CD4-positive, CD25-positive, alpha-beta regulatory T cell (primary cell): ENCODE measurements around the gene PODXL. TPM values are rescaled to one million over a fixed set of nuclear protein-coding genes. Genes with fewer than 3 reads are reported as not detected.
A peak's percentile ranks its signal among the peaks of the same experiment; 100 is the strongest.

Source experiments
- ATAC-seq, 2 donors: fragments of 150-1000 bp; cut with Tn5 transposase; one replicate each; pipeline ENCODE4 v1.10.0; 2021; ENCODE audit warnings: low read depth in 2 of 2, moderate number of reproducible peaks in 2 of 2, moderate library complexity in 1 of 2
- DNase-seq, 3 donors: peaks; one replicate each; pipeline versions ENCODE4 v3.0.0 to v3.0.0-alpha.2; 2012 to 2022; ENCODE audit warnings: mixed read lengths in 1 of 3
- H3K27ac ChIP-seq: one replicate; pipeline ENCODE4 v1.7.0; 2013; ENCODE audit warnings: mild to moderate bottlenecking, low read length; ENCODE audit not compliant: insufficient read depth, poor library complexity, severe bottlenecking
- H3K27me3 ChIP-seq: one replicate; pipeline ENCODE4 v1.7.0; 2013; ENCODE audit warnings: low read length; ENCODE audit not compliant: control insufficient read depth, insufficient read depth
- H3K36me3 ChIP-seq: one replicate; pipeline ENCODE4 v1.7.0; 2013; ENCODE audit warnings: mild to moderate bottlenecking, low read length, moderate library complexity; ENCODE audit not compliant: control insufficient read depth, insufficient read depth
- H3K4me1 ChIP-seq: 2 replicates; pipeline ENCODE4 v1.7.0; 2013; ENCODE audit warnings: mild to moderate bottlenecking, low read length; ENCODE audit not compliant: insufficient read depth, control insufficient read depth, poor library complexity, severe bottlenecking
- H3K4me3 ChIP-seq: one replicate; pipeline ENCODE4 v1.7.0; 2013; ENCODE audit warnings: low read depth, mild to moderate bottlenecking, low read length, moderate library complexity
- H3K9me3 ChIP-seq, 2 experiments: 1 replicate in 1 of 2; 2 replicates in 1 of 2; pipeline ENCODE4 v1.7.0; 2013; ENCODE audit warnings: low read length in 2 of 2, mild to moderate bottlenecking in 1 of 2, moderate library complexity in 1 of 2; ENCODE audit not compliant: control insufficient read depth in 2 of 2
- H3K27ac Mint-ChIP-seq, 3 donors: one replicate each; pipeline ENCODE4 v1.8.0; 2020 to 2022; ENCODE audit warnings: mild to moderate bottlenecking in 3 of 3, mixed read lengths in 3 of 3, moderate library complexity in 2 of 3
- H3K27me3 Mint-ChIP-seq: one replicate; pipeline ENCODE4 v1.8.0; 2022; ENCODE audit warnings: mild to moderate bottlenecking, mixed read lengths
- H3K36me3 Mint-ChIP-seq: one replicate; pipeline ENCODE4 v1.8.0; 2020; ENCODE audit warnings: mixed read lengths
- H3K4me1 Mint-ChIP-seq, 4 donors: one replicate each; pipeline ENCODE4 v1.8.0; 2020 to 2022; ENCODE audit warnings: mixed read lengths in 4 of 4, mild to moderate bottlenecking in 1 of 4
- H3K4me3 Mint-ChIP-seq, 4 donors: one replicate each; pipeline ENCODE4 v1.8.0; 2020 to 2022; ENCODE audit warnings: mild to moderate bottlenecking in 4 of 4, mixed read lengths in 4 of 4, moderate library complexity in 3 of 4
- H3K9me3 Mint-ChIP-seq, 7 donors: one replicate each; pipeline ENCODE4 v1.8.0; 2020 to 2022; ENCODE audit warnings: mixed read lengths in 7 of 7, mild to moderate bottlenecking in 3 of 7, moderate library complexity in 2 of 7
- polyA plus RNA-seq, 4 donors: library from polyadenylated mRNA; unstranded; fragments of 300-500 nt; fragmentation: Illumina TruSeq; gene quantifications; one replicate each; pipeline ENCODE4 v1.2.3, GENCODE V29; 2021
- total RNA-seq: library from RNA; stranded (reverse); gene quantifications from one replicate; pipeline ENCODE4 v1.2.3, GENCODE V29; 2022

The PODXL gene
- 0.89 TPM for total RNA-seq
- under 1 TPM; 0.17 to 0.54 (median 0.27) TPM for polyA plus RNA-seq

- peaks cover 26% of the 10 kb centered on the region for H3K4me1 ChIP-seq
- no peak within 1 kb of the TSS for H3K4me3 ChIP-seq
- peak; percentile 22 to 78 (median 44) for DNase-seq
- no peaks in the 10 kb centered on the region for H3K9me3 ChIP-seq
- H3K36me3 ChIP-seq: no peaks in the 10 kb centered on the region
- H3K4me3 Mint-ChIP-seq: peak within 1 kb of the TSS; percentile 75 to 91 (median 80)
- H3K27me3 Mint-ChIP-seq: peaks cover 49% of the 10 kb centered on the region
- peak; percentile 67 to 72 for ATAC-seq
- no peaks in the 10 kb centered on the region for H3K36me3 Mint-ChIP-seq
- H3K27me3 ChIP-seq: peaks cover 27% of the 10 kb centered on the region
- H3K27ac ChIP-seq: no peak within 1 kb of the TSS
- H3K27ac Mint-ChIP-seq: peak within 1 kb of the TSS in 1 of 3 donors; percentile 54
- H3K4me1 Mint-ChIP-seq: peaks cover 6 to 21% (median 8%) of the 10 kb centered on the region in 4 donors
- peaks cover 0 to 3% (median 0%) of the 10 kb centered on the region in 7 donors for H3K9me3 Mint-ChIP-seq
Measured at GRCh38 chr7:131556053-131556908, at the start of gene PODXL. Gene PODXL, minus strand, starts transcription at chr7:131556628. Its CDS starts 269 bp downstream, at chr7:131556359.

- Mint-ChIP-seq H3K4me1 (no peaks in the 10 kb centered on the region), H3K27me3 (peaks cover 26% of the 10 kb centered on the region), H3K27ac (no peak overlapping the region), H3K4me3 (no peak overlapping the region), H3K9me3 (no peaks in the 10 kb centered on the region), H3K36me3 (no peaks in the 10 kb centered on the region)
- ATAC-seq (no peak), DNase-seq (no peak)
- H3K9me3 ChIP-seq: no peaks in the 10 kb centered on the region
- H3K4me3 ChIP-seq: no peak overlapping the region
- H3K4me1 ChIP-seq: no peaks in the 10 kb centered on the region
- H3K27me3 ChIP-seq: no peaks in the 10 kb centered on the region
- no peaks in the 10 kb centered on the region for H3K36me3 ChIP-seq
- H3K27ac ChIP-seq: no peak overlapping the region
Measured at GRCh38 chr7:131605280-131605878, 49.0 kb upstream of the PODXL start.

DNA sequence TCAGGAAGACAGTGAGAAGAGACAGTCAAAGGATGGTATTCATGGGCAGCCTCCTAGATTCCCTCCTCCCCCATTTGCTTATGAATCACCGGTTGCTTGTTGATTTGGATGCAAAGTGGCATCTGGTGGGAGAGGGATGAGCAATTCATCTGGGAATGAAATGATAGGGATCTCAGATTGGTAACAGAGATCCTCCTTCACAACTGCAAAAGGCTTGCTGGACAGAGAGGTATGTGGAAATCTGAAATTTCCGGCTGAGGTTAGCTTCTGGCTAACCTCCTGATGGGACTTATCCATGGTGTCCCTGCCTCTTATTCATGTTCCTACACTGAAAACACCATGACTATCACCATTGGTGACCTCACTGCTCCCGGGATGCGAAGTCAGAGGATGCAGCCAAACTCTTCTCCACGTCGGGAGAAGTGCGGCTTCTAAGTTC lies 48.4 kb upstream of the PODXL start:
- no peak overlapping the region for H3K27ac ChIP-seq
- no peak for ATAC-seq
- H3K4me3 Mint-ChIP-seq: no peak overlapping the region
- H3K27me3 Mint-ChIP-seq: peaks cover 26% of the 10 kb centered on the region
- H3K9me3 ChIP-seq: no peaks in the 10 kb centered on the region
- no peaks in the 10 kb centered on the region for H3K4me1 ChIP-seq
- H3K36me3 Mint-ChIP-seq: no peaks in the 10 kb centered on the region
- no peak overlapping the region for H3K27ac Mint-ChIP-seq
- H3K4me3 ChIP-seq: no peak overlapping the region
- H3K27me3 ChIP-seq: no peaks in the 10 kb centered on the region
- H3K9me3 Mint-ChIP-seq: no peaks in the 10 kb centered on the region
- H3K4me1 Mint-ChIP-seq: no peaks in the 10 kb centered on the region
- no peaks in the 10 kb centered on the region for H3K36me3 ChIP-seq
- no peak for DNase-seq

- Histone ChIP-seq H3K4me1 (no peaks in the 10 kb centered on the region), H3K4me3 (no peak overlapping the region), H3K36me3 (no peaks in the 10 kb centered on the region), H3K9me3 (no peaks in the 10 kb centered on the region), H3K27ac (no peak overlapping the region), H3K27me3 (no peaks in the 10 kb centered on the region)
- Mint-ChIP-seq H3K9me3 (no peaks in the 10 kb centered on the region), H3K27me3 (peaks cover 26% of the 10 kb centered on the region), H3K4me3 (no peak overlapping the region), H3K36me3 (no peaks in the 10 kb centered on the region), H3K4me1 (no peaks in the 10 kb centered on the region), H3K27ac (no peak overlapping the region)
- DNase-seq: no peak
- no peak for ATAC-seq
Measured at GRCh38 chr7:131603932-131604331, 47.5 kb upstream of the PODXL start.

GRCh38 chr7:131602994-131603372 lies 46.6 kb upstream of the PODXL start:
- Mint-ChIP-seq H3K27ac (no peak overlapping the region), H3K9me3 (no peaks in the 10 kb centered on the region), H3K4me3 (no peak overlapping the region), H3K4me1 (no peaks in the 10 kb centered on the region), H3K36me3 (no peaks in the 10 kb centered on the region), H3K27me3 (peaks cover 30% of the 10 kb centered on the region)
- Histone ChIP-seq H3K4me1 (no peaks in the 10 kb centered on the region), H3K4me3 (no peak overlapping the region), H3K27me3 (no peaks in the 10 kb centered on the region), H3K27ac (no peak overlapping the region), H3K9me3 (no peaks in the 10 kb centered on the region), H3K36me3 (no peaks in the 10 kb centered on the region)
- ATAC-seq (no peak), DNase-seq (no peak)

DNA sequence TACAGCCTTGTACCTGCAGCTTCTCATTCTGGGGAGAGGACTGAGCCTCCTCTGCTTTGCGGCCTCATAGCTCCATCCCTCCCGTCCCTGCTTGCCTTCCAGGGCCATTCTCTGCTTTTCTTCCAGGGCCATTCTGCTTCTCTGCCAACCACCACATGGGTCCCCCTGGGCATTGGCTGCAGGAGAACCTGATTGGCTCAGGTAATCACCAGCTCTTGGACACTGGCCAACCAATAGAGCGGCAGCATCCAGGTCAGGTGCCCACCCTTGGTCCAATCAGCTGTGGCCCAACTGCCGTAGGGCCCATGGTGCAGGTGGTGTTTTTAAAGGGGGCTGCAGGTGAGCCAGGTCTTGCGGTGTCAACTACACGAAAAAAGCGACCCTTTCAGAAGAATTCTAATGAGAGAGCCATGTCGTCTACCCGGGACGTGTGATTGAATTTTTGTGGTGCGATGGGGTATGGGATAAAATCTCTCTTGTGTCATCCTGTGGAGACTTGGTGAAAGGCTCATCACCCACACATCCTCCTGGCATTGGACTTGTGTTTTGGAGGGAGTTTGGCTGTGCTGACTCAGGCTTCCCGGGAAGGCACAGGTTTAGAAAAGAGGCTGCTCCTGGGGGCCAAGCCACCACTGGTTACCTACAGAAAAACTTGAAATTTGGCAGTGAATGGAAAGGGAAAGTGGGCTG lies 46.0 kb upstream of the PODXL start:
- Mint-ChIP-seq H3K4me3 (no peak overlapping the region), H3K36me3 (no peaks in the 10 kb centered on the region), H3K27me3 (peaks cover 27% of the 10 kb centered on the region), H3K27ac (no peak overlapping the region), H3K9me3 (no peaks in the 10 kb centered on the region), H3K4me1 (no peaks in the 10 kb centered on the region)
- H3K36me3 ChIP-seq: no peaks in the 10 kb centered on the region
- no peak overlapping the region for H3K4me3 ChIP-seq
- no peaks in the 10 kb centered on the region for H3K4me1 ChIP-seq
- H3K9me3 ChIP-seq: no peaks in the 10 kb centered on the region
- DNase-seq: no peak
- ATAC-seq: no peak
- no peak overlapping the region for H3K27ac ChIP-seq
- no peaks in the 10 kb centered on the region for H3K27me3 ChIP-seq

GRCh38 chr7:131600085-131600881 lies 43.9 kb upstream of the PODXL start:
- no peaks in the 10 kb centered on the region for H3K4me1 Mint-ChIP-seq
- Histone ChIP-seq H3K9me3 (no peaks in the 10 kb centered on the region), H3K4me3 (no peak overlapping the region), H3K27ac (no peak overlapping the region), H3K27me3 (no peaks in the 10 kb centered on the region), H3K36me3 (no peaks in the 10 kb centered on the region), H3K4me1 (no peaks in the 10 kb centered on the region)
- H3K9me3 Mint-ChIP-seq: no peaks in the 10 kb centered on the region
- no peak for DNase-seq
- ATAC-seq: no peak
- H3K27me3 Mint-ChIP-seq: peaks cover 20% of the 10 kb centered on the region
- no peaks in the 10 kb centered on the region for H3K36me3 Mint-ChIP-seq
- H3K4me3 Mint-ChIP-seq: no peak overlapping the region
- no peak overlapping the region for H3K27ac Mint-ChIP-seq
